A673 (cell line): Measurements from ENCODE around the gene ATP6V1C2.

Source experiments
- CTCF ChIP-seq: fragments of 300-800, 200-600 bp; sonication (generic); conservative IDR thresholded peaks from 2 replicates; pipeline ENCODE4 v1.5.1; 2017; ENCODE audit warnings: low read depth, mild to moderate bottlenecking, antibody characterized with exemption, low read length, moderate library complexity, mixed read lengths
- EZH2 ChIP-seq: fragments of 200-600 bp; sonication (generic); IDR thresholded peaks from 2 replicates; pipeline ENCODE4 v1.6.1; 2017; ENCODE audit warnings: borderline replicate concordance, low read depth, mild to moderate bottlenecking, mixed read lengths, antibody characterized with exemption, low read length; ENCODE audit not compliant: poor library complexity, severe bottlenecking

DNA sequence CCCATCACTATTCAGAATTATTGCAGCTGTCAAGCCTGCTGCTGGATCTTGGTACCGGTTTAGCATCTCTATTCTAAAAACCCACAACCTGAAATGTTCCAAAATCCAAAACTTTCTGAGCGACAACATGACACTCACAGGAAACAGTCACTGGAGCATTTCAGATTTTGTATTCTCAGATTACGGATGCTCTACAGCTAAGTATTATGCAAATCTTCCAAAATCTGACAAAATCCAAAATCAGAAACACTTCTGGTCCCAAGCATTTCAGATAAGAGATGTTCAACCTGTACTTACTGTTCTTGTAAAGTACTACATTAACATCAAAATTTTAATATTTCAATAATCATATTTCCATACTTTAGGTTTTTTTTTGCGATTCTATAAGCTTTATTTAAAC, 78.7 kb downstream of the ATP6V1C2 start:
- TF ChIP-seq CTCF, result no peak
- TF ChIP-seq EZH2, result no peak
